Subcutaneous preadipocyte (primary cell): ENCODE results near the gene RNF152. TPM values are rescaled to one million over a fixed set of nuclear protein-coding genes. Genes with fewer than 3 reads are reported as not detected.

ENCODE experiments used
- total RNA-seq: library from RNA; depleted of rRNA; stranded (reverse); fragments of >200 nt; gene quantifications from 2 replicates; pipeline ENCODE4 v1.2.3, GENCODE V29; 2012

Gene RNF152, protein sequence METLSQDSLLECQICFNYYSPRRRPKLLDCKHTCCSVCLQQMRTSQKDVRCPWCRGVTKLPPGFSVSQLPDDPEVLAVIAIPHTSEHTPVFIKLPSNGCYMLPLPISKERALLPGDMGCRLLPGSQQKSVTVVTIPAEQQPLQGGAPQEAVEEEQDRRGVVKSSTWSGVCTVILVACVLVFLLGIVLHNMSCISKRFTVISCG
- 0.37 and 1.2 TPM in 2 replicates for total RNA-seq

DNA sequence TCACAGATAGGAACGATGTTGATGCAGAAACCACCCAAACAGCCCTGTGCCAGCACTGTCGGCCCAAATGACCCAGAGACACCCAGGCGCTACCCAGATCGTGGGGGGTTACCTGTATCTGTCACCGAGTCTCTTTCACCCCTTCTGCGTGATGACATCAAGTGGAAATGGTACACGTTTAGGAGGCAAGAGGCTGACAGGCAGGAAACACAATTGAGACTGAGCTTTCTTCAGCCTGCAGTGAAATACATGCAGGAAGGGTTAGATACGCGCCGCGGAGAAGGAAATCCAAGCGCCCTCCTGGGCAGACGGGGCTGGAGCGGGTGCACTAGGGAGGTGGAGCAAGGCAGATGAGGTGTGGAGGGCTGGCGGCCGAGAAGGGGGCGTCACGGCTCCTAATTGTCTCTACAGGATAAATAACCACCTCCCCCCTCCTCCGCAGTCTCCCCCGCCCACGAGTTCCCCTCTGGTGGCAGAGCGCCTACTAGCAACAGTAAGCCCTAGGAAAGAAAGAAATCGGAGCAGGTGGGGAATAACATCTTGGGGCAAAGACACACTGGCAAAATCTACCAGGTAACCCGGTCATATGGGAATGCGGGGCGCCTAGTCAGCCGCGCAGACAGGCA is at the start of gene RNF152:
Gene RNF152, minus strand, starts transcription at position 325 of the 626 bp plus-strand sequence. CDS start 76,544 bp downstream, outside the sequence.

